Spleen (tissue), 7 donors: ENCODE results near the gene CUX1.

ENCODE experiments used
- CTCF ChIP-seq, 11 experiments: fragments of 200-600 bp in 7 of 11; fragments of 450-650 bp in 4 of 11; sonication (generic) in 4 of 11; IDR thresholded peaks in 8 of 11; conservative IDR thresholded peaks in 3 of 11; 1 replicate in 7 of 11; 2 replicates in 4 of 11; pipeline versions ENCODE4 v1.4.0 to v1.8.0; 2016 to 2021; ENCODE audit warnings: antibody characterized with exemption in 11 of 11, inconsistent platforms in 4 of 11, mild to moderate bottlenecking in 1 of 11
- POLR2A ChIP-seq, 3 donors: fragments of 450-650 bp; IDR thresholded peaks; one replicate each; pipeline ENCODE4 v1.5.1; 2017; ENCODE audit warnings: antibody characterized with exemption in 3 of 3, mild to moderate bottlenecking in 1 of 3
- donor health status: DM: no; HTN: no; CAD: no; lungs with moderate emphysema.
- donor health status: DM: no; HTN: no; CAD: no.
- donor health status: DM: no; HTN: no; CAD: no.

GRCh38 chr7:102175423-102176170 is 358.2 kb downstream of the CUX1 start:
- TF ChIP-seq CTCF (IDR thresholded peaks at IDR 0.05 in 8 of 11, conservative IDR thresholded peaks at IDR 0.05 in 3 of 11): no peak
- no peak for TF ChIP-seq POLR2A (IDR thresholded peaks at IDR 0.05)
